Measurements from ENCODE around the gene ZNF559. TPM values are rescaled to one million over a fixed set of nuclear protein-coding genes. Genes with fewer than 3 reads are reported as not detected.

The ZNF559 gene
- total RNA-seq (2022; extraction: Qiagen RNA extraction): 4.8 to 5.2 TPM (median 5.0 TPM) in 5 replicates

DNA sequence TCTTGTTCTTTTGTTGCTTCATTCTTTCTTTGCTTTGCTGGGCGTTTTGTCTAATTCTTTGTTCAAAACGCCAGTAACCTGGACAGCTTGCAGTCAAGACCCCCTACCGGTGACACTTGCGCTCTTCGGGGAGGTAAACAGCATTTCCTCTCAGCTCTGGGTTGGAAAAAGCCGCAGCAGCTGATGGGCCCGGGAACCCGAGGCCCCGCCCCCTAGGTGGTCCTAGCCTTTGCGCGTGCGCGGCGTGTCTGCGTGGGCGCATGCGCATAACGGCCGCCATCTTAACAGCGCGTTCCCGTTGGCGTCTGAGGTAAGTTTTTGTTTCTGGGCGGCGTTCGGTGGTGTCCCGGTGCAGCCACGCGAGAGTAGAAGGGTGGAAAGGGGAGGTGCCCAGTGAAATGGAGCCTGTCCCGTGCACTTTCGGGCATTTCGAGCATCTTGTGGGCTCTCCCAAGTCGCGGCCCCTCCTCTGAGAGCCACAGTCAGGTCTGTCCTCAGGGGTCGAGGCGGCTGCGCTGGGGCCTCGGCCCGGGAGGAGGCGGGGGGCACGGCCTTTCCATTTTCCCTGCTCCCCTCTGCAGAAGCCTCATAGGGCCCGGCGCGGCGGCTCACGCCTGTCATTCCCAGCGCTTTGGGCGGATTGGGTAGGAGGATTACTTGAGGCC lies at the start of gene ZNF559:
Gene ZNF559, plus strand, starts transcription at position 261 of the 665 bp plus-strand sequence. CDS start 14,371 bp downstream, outside the sequence.

GRCh38 chr19:9309139-9309973 lies 14.6 kb upstream of the ZNF559 start, which contains the start of gene ZNF699:
TSS of gene ZNF699 (minus strand) at chr19:9309838. CDS start at chr19:9305119, 4,719 bp downstream.

DNA sequence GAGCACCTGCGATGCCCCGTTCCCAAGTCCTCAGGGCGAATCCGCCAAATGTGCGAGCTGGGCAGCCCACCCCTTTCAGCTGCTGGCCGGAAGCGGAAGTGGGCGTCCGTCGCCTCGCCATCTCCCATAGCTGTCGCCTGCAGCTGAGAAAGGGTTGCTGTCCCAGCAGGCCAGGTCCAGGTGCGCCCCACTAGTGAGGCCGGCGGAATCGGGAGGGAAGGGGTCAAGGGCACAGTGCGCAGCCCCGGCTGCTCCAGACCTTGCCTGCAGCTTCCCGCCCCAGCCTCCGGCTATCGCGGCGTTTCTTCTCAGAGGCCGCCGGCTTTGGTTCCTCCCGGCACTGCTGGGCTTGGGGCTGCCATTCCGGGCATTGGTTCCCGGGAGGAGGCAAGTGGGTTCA lies 38.9 kb downstream of the ZNF559 start, which contains the start of gene ZNF177:
Gene ZNF177, plus strand, starts transcription at position 109 of the 400 bp plus-strand sequence. CDS start 15,299 bp downstream, outside the sequence.

Other genes with a start within 250 kb of the ZNF559 start
- gene OR1M1, start 237.1 kb upstream of the ZNF559 start, total RNA-seq (2022; extraction: Qiagen RNA extraction): not detected in 5 replicates
- gene OR7G2, start 216.7 kb upstream of the ZNF559 start, total RNA-seq (2022; extraction: Qiagen RNA extraction): not detected in 5 replicates
- not detected in 5 replicates for gene OR7G1, start 208.4 kb upstream of the ZNF559 start, total RNA-seq (2022; extraction: Qiagen RNA extraction)
- gene OR7G3, start 197.2 kb upstream of the ZNF559 start, total RNA-seq (2022; extraction: Qiagen RNA extraction): not detected in 5 replicates
- 17.1 to 21.7 TPM (median 21.2 TPM) in 5 replicates for gene ZNF317, start 183.8 kb upstream of the ZNF559 start, total RNA-seq (2022; extraction: Qiagen RNA extraction)
- 0.04 to 0.07 TPM in 2 of 5 replicates, not detected in the others for gene OR7D2, start 145.2 kb upstream of the ZNF559 start, total RNA-seq (2022; extraction: Qiagen RNA extraction)
- 0.02 to 0.08 TPM (median 0.05 TPM) in 3 of 5 replicates, not detected in the others for gene OR7D4, start 104.6 kb upstream of the ZNF559 start, total RNA-seq (2022; extraction: Qiagen RNA extraction)
- not detected in 5 replicates for gene OR7E24, start 73.2 kb upstream of the ZNF559 start, total RNA-seq (2022; extraction: Qiagen RNA extraction)
- gene ZNF699, start 14.3 kb upstream of the ZNF559 start, total RNA-seq (2022; extraction: Qiagen RNA extraction): 1.2 to 2.2 TPM (median 1.9 TPM) in 5 replicates
- 0.49 to 0.66 TPM (median 0.61 TPM) in 5 replicates for gene ZNF177, start 38.8 kb downstream of the ZNF559 start, total RNA-seq (2022; extraction: Qiagen RNA extraction)
- 3.1 to 3.8 TPM (median 3.3 TPM) in 5 replicates for gene ZNF266, start 111.4 kb downstream of the ZNF559 start, total RNA-seq (2022; extraction: Qiagen RNA extraction)
- not detected in 5 replicates for gene ZNF560, start 174.4 kb downstream of the ZNF559 start, total RNA-seq (2022; extraction: Qiagen RNA extraction)
- gene ZNF426, start 214.5 kb downstream of the ZNF559 start, total RNA-seq (2022; extraction: Qiagen RNA extraction): 0.76 to 1.5 TPM (median 1.2 TPM) in 5 replicates